Measurements from ENCODE around the gene VAV3.
"Not testable (repeated sequence)": the region's sequence is repeated elsewhere in the genome, so short reads cannot be mapped to it uniquely, and the experiment has no call there.

The VAV3 gene

DNA sequence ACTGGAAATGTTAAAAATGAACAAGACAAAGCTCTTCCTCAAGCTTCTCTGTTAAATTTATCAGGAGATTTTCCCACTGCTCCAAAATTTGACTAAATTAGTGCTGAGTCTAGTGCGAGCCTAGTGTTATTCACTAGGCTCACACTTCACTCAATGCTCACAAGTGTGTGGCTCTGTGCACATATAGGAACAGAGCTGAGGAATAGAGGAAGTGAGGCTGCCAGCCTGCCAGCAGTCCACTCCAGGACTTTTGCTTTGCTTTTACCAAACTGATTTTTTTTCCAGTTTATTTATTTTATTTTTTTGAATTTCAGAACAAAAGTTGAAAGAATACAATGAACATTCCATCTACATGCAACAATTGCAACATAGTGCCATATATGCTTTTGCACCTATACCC, 87.2 kb downstream of the VAV3 start:
- FAIRE-seq, result no peak

- no peak for FAIRE-seq
These were observed 87.9 kb downstream of the VAV3 start for GRCh38 chr1:107877092-107877491.

- FAIRE-seq, result no peak
These were observed 89.3 kb downstream of the VAV3 start for GRCh38 chr1:107875689-107876088.

DNA sequence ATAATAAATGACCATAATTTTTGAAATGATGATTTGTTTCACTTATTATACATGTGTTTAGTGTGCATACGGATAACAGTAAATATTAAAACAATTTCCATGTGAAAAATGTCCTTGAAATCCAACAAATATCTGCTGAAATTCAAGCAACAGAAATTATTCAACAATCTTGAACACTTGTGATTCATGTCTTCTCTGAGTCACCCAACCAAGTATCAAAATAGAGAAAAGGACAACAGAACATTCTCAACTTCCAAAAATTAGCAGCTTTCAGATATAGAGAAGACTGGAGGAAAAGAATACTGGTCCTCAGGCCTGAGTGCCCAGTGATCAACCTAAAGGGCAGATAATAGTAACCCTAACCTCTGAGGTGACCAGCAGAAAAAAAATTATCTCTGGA, 90.8 kb downstream of the VAV3 start:
- no peak for FAIRE-seq

- FAIRE-seq, result no peak
These were observed 93.1 kb downstream of the VAV3 start for GRCh38 chr1:107871687-107872395.

- FAIRE-seq, result no peak
These were observed 93.7 kb downstream of the VAV3 start for GRCh38 chr1:107871259-107871658.

DNA sequence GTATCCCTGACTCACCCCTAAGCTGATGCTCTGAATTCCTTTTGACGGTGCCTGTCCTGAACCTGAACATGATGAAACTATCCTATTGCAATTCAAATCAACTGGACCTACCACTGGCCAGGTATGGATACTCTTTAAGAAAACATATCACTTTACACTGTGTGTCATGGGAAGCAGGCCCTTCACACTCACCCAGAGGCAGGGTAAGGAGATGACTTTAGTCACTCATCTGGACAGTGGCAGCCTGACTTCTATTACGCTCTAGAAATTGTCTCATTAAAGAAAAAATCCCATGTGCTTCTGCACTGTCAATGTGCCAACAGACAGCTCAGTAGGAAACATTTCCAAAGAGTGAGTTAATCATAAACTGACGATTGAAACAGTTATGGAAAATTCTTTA, 94.3 kb downstream of the VAV3 start:
- FAIRE-seq, result no peak

DNA sequence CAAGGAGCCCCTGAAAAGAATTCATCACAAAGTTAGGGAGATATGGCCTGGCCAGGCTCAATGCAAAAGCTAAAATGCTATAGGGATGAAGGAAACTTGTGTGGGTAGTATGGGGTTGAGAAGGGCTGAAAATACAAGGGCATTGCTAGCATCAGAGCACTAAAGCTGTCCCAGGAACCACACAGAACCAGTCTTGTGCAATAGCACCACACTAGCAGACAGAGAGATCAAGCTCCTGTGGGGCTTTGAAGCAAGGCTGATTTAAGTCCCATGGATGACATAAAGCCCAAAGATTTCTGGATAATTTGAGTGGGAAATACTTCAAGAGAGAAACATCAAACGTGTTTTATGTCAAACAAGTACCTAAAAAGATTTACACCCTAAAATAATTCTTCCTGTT, 97.1 kb downstream of the VAV3 start:
- no peak for FAIRE-seq

DNA sequence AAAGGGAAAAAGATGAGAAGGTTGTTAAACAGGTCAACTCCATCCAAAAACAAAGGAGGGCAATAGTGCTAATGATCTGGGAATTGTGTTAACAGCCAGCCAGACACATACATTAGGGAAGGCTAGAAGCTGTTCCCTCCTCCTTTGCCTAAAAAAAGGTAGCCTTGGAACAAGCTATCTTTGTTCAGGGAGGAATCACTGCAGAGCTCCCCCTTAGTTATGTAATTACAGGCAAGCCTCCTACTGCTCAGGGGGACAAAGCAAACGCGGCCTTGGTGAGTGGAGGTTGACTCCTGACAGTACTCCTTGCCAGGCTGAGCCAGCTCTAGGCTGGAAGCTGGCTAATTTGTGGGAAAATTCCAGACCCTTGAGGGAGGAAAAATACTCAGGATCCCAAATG, 97.6 kb downstream of the VAV3 start:
- no peak for FAIRE-seq

- no peak for FAIRE-seq
These were observed 98.1 kb downstream of the VAV3 start for GRCh38 chr1:107866870-107867269.

DNA sequence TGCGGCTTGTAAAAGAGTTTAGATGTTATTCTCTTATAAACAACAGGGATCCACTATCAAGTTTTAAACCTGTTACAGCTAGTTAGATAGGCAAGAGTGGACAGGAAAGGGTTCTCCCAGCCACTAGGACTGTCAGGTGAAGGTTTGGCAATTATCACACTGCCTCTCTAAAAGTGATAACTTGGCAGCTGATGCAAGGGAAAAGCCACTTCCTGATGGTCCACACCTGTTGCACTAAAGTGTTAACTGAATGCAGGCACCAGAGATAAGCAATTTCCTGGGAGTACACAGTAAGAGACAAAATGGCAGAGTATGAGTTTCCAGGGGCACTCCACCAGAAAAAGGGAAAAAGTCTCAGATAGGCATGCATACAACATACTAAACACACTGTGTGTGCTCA, 99.4 kb downstream of the VAV3 start:
- FAIRE-seq, result no peak

DNA sequence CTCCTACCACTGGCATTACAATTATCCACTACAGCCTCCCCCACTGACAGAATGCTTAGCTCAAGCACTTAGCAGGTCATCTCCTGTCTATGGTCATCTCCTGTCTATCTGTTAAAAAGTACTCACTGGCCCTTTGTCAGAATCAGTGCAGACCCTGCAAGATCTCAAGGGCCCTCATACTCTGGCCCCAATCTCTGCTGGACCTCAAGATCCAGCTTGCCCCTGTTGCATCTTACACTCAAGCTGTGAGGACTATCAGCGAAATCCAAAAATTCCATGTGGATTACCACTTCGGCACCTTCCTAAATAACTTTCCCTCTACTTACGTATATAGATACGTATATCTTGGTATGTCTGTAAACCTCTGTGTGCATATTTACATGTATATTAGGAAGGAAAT, 101.6 kb downstream of the VAV3 start:
- FAIRE-seq, result no peak

- FAIRE-seq, result no peak
These were observed 102.9 kb downstream of the VAV3 start for GRCh38 chr1:107862064-107862463.

GRCh38 chr1:107858323-107858722, 106.7 kb downstream of the VAV3 start:
- FAIRE-seq, result no peak

DNA sequence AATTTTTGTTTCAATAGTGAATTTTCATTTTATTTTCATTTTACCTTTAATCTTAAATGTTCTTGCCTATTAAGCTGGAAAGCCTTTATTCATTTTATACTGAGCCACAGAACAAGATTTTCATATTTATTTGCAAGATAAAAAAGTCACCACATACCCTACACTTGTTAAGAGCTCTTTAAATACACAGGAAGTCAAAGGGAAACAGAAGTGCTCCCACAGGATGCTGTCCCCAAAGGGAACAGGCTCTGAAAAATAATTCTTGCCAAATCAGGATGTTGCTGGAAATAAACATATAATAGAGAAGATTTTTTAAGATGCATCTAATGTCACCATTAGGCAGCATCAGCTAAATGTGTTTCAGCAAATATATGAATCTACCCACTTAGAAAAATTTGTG, 113.6 kb downstream of the VAV3 start:
- FAIRE-seq, result no peak

- FAIRE-seq, result not testable (repeated sequence)
These were observed 120.3 kb downstream of the VAV3 start for GRCh38 chr1:107844541-107845194.

- no peak for FAIRE-seq
These were observed 121.0 kb downstream of the VAV3 start for GRCh38 chr1:107843989-107844388.

GRCh38 chr1:107842241-107842640, 122.7 kb downstream of the VAV3 start:
- no peak for FAIRE-seq

GRCh38 chr1:107840725-107841124, 124.3 kb downstream of the VAV3 start:
- no peak for FAIRE-seq

DNA sequence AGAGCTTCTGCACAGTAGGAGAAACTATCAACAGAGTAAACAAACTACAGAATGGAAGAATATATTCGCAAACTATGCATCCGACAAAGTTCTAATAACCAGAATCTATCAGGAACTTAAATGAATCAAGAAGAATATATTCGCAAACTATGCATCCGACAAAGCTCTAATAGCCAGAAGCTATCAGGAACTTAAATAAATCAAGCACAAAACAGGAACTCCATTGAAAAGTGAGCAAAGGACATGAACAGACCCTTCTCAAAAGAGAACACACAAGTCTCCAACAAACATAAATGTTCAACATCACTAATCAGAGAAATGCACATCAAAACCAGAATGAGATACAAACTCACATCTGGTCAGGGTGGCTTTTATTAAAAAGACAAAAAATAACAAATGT, 126.9 kb downstream of the VAV3 start:
- FAIRE-seq, result no peak

GRCh38 chr1:107835151-107835670, 129.8 kb downstream of the VAV3 start:
- FAIRE-seq, result no peak

DNA sequence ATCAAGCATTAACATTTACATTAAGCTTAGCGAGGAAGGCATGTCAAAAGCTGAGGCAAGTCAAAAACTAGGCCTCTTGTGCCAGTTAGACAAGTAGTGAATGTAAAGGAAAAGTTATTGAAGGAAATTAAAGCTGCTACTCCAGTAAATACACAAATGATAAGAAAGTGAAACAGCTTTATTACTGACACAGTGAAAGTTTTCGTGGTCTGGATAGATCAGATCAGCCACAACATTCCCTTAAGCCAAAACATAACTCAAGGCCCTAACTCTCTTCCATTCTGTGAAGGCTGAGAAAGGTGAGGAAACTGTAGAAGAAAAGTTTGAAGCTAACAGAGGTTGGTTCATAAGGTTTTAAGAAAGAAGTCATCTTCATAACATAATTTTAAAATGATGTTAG, 131.9 kb downstream of the VAV3 start:
- FAIRE-seq, result no peak

DNA sequence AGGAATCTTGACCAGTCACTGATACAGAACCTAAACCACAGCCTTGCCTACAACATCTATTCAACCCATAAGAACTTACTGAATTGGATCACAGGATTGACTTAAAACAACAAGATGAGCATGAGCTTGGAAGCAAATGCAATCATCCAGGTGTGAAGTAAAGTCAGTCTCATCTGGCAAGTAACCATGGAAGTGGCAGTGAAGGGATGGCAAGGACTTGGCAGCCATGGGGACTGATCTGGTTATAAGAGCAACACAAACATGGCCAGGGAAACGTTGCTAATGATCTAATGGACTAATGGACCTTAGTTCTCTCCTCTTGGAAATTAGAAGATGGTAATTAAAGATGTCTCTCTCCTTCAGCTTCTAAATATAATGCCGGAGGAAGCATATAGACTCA, 133.1 kb downstream of the VAV3 start:
- FAIRE-seq, result no peak

DNA sequence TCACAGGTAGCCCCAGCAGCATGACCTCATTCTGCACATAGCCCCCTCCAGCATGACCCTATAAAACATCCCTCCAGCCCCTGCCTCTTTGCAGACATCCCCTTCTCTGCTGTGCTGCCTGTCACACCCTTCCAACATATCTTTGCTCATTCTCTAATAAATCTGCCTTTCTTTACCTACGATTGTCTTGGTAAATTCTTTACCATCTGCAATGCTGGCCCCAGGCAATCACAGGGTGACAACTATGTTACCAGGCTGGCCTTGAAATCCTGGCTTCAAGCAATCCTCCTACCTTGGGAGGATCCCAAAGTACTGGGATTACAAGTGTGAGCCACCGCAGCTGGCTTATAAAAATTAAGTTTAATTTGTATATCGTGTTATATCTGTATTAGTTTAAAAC, 134.5 kb downstream of the VAV3 start:
- FAIRE-seq, result no peak

DNA sequence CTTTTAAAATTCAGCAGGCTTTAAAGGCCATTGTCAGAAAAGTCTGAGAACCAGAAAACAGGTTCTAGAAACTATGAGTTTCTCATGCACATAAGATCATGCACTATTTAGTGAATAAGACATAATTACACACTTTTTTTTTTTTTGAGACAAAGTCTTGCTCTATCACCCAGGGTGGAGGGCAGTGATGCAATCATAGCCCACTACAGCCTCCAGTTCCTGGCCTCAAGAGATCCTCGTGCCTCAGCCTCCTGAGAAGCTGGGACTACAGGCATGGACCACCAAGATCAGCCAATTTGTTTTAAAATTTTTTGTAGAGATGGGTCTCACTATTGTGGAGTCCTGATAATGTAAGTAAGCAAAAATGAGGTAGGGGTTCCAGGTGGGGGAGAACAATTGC, 134.9 kb downstream of the VAV3 start:
- FAIRE-seq, result no peak
